ENCODE data around the gene FBLN1. TPM values are rescaled to one million over a fixed set of nuclear protein-coding genes. Genes with fewer than 3 reads are reported as not detected.
"Not testable (repeated sequence)": the region's sequence is repeated elsewhere in the genome, so short reads cannot be mapped to it uniquely, and the experiment has no call there.

The FBLN1 gene
- polyA plus RNA-seq, 1 donor, result 135 TPM

DNA sequence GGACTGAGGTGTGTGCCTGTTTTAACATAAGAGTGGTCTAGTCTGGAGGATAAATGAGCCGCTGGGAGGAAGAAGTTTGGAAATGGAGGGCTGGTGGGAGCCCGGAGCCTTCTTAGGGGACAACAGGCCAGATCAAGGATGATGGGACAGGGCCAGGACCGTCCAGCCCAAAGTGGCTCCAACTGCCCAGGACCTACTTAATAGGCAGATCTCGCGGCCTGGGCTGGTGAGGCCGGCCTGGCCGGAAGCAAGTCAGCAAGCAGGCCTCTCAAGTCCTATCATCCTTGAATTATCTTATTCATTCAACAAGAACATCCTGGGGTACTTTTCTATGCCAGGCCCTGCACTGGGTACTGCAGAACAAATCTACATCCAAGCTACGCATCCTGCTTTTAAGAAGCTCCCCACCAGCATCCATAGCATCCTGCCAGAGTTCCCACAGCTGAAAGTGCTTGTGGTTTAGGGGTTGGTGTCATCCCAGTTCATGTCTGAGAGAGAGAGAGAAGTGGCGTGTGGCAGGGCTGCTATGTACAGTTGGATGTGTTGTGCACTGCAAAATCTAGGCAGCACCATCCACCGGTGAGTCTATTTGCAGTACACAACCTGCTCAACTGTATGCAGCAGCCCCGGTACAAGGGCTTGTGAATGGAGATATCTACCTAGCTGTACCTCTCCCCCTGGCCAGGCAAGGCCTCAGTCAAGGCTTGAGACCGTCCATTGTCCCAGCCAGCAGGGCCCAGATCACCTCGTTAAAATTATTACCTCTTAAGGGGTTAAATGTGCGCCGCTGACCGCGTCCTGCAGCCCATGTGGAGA lies 82.1 kb downstream of the FBLN1 start:
- no peak for DNase-seq (ENCODE audit: low read depth)

DNA sequence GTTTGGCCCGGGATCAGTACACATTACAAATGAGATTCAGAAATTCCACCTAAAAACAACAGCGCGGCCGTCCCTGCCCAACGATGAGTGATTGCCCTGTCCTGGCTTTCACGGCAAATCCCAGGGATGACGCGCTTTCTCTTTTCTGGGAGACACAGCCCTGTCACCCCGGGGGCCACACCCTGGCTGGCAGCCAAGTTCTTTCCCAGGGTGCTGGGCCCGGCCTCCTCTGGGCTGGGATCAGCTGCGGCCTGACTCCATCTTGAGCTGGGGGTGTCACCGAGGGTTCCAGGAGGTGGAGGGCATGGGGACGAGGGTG lies 82.7 kb downstream of the FBLN1 start:
- no peak for DNase-seq (ENCODE audit: low read depth)

DNA sequence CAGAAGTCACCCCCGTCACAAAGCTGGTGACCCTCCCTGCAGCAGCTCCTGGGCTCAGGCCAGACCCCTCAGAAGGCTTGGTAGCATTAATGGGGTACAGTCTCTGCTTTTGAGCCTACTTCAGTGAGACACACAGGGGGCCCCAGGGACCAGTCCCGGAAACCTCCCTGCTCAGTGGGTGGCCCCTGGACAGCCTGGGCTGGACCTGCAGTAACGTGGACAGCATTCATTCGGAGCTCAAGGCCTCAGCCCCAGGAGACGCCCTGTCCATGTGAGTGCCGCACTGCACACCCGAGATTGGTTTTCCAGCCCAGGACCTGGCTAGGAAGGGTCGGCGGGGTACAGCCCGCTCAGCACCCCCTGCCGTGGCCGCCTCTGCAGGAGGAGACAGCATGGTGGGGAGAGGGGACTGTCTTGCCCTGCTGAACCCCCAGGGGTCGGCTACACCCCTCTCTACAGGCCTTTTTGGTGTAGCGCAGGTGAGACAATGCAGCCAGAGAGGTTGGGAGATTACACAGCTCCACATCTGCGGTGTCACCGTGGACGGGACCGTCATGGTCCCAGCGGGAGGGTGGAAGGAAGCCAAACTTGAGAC lies 83.4 kb downstream of the FBLN1 start:
- DNase-seq (ENCODE audit: low read depth), result no peak

DNA sequence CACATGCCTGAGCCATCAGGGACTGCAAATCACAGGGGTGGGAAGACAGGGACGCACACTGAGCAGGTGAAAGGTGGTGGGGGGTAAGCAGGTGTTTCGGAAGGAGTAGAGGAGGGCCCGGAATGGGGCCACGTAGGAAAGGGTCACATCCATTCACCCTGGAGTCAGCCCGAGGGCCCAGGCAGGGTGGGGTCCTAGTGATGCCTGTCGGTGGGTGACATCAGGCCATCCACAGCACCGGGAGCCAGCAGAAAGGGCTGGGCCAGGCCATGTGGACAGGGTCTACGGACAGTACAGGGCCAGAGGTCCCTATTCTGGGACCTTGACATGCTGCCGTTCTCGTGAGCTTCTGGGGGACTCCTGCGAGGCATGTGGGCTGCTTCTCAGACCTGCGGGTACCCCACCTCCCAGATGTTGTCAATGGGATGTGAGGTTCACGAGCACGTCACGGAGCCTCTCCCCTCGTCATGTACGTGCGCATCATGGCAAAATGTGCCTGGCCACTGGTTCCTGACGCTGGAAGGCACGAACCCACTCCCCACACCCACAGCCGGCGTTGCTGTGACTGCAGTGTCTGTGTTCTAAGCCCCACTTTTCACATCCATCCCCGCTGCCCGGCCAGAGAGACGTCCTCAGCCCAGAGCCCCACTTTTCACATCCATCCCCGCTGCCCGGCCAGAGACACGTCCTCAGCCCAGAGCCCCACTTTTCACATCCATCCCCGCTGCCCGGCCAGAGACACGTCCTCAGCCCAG lies 84.1 kb downstream of the FBLN1 start:
- DNase-seq (ENCODE audit: low read depth), result no peak

DNA sequence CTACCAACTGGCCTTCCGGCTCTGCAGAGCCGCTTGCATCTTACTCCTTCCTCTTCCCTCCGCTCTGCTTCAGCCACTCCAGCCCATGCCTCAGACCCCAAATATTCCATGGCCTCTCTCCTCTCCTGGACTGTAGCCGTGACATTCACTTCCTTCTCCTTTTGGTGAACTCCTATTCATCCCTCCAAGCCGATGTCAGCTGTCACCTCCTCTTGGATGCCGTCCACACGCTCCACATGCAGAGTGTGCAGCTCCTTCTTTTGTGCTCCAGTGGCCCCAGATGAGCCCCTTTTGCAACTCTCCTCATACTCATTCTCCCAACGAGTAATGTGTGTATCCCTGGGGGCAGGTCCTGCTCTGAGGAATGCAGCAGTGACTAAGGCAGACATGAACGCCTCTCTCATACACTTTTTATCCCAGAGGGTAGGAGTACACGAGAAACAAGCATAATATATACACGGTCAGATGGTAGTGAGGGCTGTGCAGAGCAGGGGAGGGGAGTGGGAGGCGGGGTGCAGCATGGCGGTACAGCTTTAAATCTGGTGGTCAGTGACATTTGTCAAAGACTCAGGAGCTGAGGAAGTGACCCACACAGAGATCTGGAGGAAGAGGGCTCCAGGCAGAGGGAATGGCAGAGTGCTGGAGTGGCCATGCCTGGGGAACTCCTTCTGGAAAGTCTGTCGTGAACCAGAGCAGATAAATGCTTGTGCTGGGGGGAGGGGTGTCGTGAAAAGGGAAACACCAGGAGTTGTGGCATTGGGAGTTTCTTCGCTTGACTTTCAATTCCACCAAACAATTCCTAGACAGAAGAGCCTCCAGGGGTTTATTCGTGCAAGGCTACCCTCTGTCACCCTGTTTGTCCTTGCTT lies 85.2 kb downstream of the FBLN1 start:
- DNase-seq (ENCODE audit: low read depth), result no peak

DNA sequence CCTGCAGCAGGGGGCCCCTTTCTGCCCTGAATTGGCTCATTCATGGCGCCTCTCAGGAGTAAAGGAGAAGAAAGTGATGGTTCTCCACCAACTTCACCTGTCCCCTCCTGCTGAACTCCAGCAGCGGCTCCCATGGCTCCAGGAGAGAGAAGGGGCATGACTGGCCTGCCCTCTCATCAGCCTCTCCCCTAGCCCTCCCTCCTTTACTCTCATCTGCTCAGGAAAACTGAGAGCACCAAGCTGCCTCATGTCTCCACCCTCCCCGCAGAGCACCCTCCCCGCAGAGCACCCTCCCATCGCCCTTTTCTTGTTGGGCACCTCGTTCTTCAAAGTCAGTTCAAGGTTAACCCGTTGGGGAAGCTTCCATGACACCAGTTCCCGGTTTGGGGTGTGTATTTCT lies 86.9 kb downstream of the FBLN1 start:
- no peak for DNase-seq (ENCODE audit: low read depth)

DNA sequence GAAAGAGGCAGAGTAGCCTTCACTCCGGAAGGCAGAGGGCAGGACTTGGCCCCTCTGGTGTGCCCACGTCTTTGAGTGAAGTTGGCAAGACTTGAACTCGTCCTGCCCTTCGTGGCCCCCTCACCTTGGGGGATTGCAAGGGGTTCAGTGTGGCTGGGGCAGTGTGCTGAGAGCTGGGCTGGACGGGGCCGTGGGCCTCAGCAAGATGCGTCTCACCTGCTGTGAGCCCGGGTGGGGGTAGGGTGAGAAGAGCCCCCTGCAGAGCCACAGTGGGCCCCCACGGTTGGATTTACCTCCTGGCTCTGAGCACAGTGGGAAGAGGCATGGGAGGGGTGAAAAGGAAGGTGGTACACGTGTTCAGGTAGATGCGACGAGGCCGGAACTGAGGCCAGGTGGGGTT lies 87.6 kb downstream of the FBLN1 start:
- DNase-seq (ENCODE audit: low read depth), result no peak

DNA sequence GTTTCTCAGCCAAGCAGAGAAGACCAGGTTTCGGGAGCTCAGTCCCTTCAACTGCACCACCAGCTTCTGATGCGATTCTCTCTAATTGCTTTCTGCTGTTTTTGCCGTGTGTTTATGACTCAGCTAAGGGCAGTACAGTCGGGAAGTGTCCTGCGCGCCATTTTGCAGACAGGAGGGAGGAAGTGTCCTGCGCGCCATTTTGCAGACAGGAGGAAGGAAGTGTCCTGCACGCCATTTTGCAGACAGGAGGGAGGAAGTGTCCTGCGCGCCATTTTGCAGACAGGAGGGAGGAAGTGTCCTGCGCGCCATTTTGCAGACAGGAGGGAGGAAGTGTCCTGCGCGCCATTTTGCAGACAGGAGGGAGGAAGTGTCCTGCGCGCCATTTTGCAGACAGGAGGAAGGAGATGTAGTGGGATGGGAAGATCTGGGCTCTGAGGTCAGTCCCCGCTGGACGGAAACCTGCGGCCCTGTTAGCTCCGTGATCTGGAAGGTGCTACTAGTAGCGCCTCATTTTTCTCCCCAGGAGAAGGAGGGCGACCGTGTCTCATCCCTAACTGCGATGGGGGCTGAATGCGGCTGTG lies 89.0 kb downstream of the FBLN1 start:
- not testable (repeated sequence) for DNase-seq (ENCODE audit: low read depth)

DNA sequence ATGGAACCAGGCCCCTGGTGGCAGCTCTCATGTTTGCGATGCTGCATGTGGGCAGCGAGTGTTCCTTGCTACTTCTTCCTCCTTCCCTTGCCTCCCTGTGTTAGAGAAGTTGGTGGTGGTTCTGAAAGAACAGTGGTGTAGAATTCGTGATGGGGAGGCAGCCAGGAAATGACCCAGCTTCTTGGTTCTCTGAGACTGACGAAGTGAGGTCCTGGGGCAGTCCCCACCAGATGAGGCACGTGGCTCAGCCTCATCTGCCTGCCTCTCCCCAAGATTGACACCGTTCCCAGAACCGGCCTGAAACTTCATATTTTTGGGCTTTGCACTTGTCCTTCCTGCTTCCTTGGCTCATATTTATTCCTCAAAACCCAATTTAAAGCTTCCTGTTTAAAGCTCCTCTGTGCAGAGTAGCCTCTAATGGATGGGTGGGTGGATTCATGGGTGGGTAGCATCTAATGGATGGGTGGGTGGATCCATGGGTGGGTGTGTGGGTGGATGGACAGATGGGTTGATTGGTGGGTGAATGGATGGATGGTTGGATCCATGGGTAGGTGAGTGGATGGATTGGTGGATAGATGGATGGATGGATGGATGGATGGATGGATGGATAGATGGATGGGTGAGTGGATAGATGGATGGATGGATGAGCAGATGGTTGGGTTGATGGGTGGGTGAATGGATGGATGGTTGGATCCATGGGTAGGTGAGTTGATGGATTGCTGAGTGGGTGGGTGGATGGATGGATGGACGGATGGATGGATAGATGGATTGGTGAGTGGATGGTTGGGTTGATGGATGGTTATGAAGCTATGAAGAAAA lies 91.6 kb downstream of the FBLN1 start:
- DNase-seq (ENCODE audit: low read depth), result no peak

DNA sequence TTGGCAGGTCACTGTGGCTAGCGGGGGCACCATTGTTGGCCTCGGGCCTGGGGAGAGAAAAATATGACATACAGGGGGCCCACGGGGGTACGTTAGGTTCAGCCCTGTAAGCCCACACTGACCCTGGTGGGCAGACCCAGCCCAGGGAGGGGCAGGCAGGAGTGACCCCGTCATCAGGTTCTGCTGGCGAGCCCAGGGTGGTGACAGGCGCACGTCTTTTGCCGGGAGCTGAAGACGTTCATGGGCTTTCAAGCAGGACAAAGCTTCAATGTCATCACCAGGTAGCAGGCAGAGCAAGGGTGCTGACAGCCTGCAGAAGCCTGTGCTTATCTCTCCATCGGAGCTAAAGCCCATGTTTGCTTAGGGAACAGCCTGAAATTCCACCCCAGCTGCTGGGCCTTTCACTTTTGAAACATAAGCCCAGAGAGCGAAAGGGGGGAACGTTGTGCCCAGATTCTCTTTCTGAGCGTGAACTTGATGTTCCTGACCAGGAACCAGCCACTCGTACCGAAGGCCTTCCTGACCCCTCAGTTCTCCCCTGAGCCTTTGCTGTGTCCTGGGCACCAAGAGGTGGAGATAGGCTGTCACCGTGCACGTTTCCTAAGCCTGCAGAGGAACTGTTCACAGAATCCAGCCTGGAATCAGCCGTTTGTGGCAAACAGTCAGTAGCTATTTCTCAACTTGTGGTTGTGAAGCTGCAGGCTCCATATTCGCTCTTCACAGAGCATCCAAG lies 94.9 kb downstream of the FBLN1 start:
- DNase-seq (ENCODE audit: low read depth), result no peak

DNA sequence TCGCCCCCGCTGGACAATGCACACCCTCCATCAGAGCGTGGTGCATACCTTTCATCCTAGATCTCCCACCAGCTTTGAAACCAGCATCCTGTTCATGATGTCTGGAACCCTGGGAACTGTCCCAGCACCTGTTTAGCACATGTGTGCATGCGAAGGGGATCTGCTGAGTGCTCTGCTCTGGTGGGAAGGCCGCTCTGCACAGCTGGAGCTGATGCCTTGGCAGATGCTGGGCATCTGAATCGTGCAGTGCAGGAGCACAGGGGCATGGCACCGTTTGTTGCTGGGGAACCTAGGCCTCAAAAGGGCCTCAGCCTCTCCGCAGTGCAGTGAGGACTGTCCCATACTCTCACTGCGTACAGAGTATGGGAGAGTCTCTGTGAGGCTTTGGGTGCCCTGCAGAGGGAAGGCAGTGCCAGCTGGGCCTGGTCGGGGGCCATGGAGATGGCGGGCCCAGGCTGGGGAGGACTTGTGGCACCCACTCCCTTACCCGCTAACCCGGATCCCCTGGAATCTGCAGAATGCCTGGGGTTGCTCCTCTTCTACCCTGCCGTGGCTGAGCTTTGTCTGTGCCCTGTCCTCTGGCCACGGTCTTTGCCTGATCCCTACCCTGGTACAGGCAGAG lies 96.0 kb downstream of the FBLN1 start:
- no peak for DNase-seq (ENCODE audit: low read depth)

DNA sequence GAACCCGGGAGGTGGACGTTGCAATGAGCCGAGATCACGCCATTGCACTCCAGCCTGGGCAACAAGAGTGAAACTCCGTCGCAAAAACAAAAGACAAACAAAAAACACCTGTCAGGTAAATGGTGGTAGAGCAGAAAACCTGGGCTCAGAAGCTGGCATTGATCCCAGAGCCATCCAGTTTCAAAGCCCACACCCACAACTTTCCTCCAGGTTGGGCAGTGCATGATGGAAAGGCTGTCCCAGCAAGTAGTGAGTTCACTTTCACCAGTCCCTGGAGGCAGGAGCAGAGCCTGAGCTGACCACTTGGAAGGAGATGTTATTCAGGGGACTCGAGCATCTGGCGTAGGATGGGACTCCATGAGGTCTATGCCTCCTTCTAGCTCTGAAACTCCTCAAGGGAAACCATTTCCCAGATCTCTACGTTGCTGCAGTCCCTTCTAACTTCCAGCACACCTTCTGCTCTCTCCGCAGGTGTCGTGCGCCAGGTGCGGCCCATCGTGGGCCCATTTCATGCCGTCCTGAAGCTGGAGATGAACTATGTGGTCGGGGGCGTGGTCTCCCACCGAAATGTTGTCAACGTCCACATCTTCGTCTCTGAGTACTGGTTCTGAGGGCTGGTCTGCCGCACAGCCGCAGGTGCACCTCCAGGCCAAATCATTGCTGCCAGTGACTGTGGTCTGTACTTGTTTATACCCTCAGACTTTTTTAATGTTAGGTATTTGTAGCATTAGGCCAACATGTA lies 97.3 kb downstream of the FBLN1 start:
- no peak for DNase-seq (ENCODE audit: low read depth)

DNA sequence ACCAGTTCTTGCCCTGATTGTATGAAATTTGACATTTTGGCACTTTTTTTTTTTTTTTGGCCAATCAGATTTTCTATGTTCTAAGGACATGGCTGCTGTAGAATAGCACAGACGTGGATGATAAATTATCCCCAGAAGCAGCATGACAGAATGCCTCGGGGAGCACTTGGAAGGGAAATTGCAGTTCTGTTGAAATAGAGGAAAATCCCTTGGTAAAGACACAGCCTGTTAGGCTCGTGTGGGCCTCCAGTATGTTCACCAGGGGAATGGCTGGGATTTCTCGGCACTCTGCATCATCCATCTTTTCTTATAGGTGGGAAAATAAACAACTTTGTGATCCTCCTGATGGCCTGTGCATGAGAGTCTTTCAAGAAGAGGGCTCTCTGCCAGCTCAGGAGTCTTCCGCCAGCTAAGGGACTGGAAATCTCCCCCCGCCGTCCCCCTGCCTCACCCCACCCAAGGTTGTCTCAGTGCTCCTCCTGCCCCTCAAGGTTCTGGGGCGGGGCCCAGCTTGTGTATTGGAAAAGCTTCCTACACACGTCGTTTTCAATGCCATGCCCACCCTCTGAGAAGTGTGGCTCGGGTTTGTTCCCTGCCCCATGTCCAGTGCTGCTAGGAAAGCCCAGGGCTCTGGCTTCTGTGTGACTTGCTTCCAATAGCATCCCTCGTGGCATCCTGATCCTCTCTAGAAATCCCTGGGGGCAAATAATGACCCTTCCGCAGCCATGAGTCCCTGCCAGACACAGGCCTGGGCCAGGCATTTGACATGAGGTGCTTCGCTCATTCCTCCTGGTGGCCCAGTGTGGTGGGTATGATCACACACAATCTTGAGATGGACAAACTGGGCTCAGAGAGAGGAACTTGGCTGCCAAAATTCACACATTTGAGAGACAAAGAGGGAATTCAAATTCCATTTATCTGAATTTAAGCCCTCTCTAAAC lies 98.4 kb downstream of the FBLN1 start:
- no peak for DNase-seq (ENCODE audit: low read depth)

DNA sequence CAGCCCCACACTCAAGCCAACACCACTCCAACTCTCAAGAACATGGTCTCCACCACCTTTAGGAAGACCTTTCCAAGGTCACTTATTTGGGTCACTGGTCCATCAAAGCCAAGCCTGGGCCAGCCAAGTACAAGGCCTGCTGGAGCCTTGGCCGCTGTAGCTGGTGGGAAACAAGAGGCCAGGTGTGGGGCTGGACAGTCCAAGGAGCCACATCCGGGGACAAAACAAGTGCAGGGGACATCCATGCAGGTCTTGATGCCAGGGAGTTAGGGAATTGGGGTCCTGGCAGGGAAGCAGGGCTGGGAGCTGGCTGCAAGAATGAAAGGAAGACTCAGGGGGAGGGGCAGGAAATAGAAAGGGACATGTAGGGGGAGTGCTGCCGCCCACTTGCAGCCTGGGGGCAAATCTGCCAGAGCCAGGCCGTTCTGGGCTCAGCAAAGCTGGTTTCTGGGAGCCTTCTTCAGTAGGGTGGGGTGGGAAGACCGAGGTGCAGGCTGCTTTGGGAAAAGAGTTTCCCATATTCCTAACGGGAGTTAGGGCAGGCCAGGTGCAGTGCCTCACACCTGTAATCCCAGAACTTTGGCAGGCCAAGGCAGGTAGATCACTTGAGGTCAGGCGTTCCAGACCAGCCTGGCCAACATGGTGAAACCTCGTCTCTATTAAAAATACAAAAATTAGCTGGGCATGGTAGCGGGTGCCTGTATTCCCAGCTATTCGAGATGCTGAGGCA lies 99.5 kb downstream of the FBLN1 start:
- no peak for DNase-seq (ENCODE audit: low read depth)

DNA sequence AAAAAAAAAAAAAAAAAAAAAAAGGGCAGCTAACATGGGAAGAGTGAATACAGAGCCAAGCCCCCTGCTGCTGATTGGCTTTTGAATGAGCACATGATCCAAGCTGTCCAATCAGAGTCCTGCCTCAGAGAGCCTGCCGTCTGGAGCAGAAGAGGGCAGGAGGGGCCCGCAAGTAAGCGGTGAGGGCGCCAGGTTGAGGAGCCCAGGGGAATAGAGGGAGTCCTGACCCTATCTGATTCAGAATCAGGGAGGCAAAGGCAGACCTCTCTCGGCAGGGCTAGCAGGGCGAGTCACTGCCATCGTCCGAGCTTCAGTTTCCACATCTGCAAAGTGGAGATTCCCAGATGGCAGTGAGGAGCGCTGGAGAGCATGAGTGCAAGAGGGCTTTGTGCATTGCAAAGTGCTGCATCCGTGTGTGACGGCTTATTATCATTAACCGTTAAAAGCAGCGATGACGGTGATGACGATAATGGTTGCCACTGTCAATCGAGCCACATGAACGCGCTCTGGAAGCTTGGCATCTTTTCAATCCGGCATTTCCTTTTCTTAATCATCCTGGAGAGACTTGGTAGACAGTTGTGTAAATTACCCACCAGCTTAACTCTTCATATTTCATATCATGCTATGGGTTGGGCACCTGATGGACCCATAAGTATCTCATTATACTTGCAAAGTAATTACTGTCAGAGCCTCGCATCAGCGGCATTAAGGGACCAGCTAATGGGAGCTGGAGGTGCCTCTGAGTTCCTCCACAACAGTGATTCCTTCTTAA lies 100.3 kb downstream of the FBLN1 start:
- DNase-seq (ENCODE audit: low read depth), result no peak

DNA sequence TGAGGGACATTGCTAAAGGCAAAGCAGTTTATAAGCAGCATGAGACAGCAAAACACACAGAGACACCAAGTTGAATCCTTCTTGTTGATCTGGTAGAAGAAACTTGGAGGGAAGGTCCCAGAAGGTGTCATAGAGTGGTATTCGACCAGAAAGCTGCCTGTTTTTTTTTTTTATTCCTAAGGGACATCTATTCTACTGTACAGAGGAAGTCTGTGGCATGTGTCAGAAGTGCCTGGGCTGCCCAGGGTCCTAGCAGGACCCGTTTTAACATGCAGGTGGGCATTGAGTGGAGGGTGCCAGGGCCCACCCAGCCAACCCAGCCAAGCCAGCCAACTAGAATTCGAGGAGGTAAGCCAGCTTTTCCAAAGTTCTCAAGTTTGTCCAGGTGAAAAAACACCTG lies 100.9 kb downstream of the FBLN1 start:
- no peak for DNase-seq (ENCODE audit: low read depth)
